ENCODE results near the gene OLA1.

The OLA1 gene

GRCh38 chr2:174035117-174035635, 213.2 kb downstream of the OLA1 start:
- DNase-seq (ENCODE audit: low spot score): no peak

GRCh38 chr2:174033163-174033550, 215.2 kb downstream of the OLA1 start:
- DNase-seq (ENCODE audit: low spot score): no peak

- DNase-seq (ENCODE audit: low spot score): no peak
These were observed 217.1 kb downstream of the OLA1 start for GRCh38 chr2:174031226-174031625.

GRCh38 chr2:174028935-174029334, 219.4 kb downstream of the OLA1 start:
- DNase-seq (ENCODE audit: low spot score): no peak

- no peak for DNase-seq (ENCODE audit: low spot score)
These were observed 220.4 kb downstream of the OLA1 start for GRCh38 chr2:174027956-174028355.

GRCh38 chr2:174026122-174026845, 222.0 kb downstream of the OLA1 start:
- DNase-seq (ENCODE audit: low spot score): no peak

- DNase-seq (ENCODE audit: low spot score): no peak
These were observed 222.8 kb downstream of the OLA1 start for GRCh38 chr2:174025271-174026121.

GRCh38 chr2:174024524-174025270, 223.6 kb downstream of the OLA1 start:
- no peak for DNase-seq (ENCODE audit: low spot score)

GRCh38 chr2:174023591-174024523, 224.5 kb downstream of the OLA1 start:
- DNase-seq (ENCODE audit: low spot score): peak; percentile 52
